ENCODE data around the gene PCSK6.

GRCh38 chr15:101504866-101505609, 15.5 kb upstream of the PCSK6 start:
- TF ChIP-seq, protein P1, sequence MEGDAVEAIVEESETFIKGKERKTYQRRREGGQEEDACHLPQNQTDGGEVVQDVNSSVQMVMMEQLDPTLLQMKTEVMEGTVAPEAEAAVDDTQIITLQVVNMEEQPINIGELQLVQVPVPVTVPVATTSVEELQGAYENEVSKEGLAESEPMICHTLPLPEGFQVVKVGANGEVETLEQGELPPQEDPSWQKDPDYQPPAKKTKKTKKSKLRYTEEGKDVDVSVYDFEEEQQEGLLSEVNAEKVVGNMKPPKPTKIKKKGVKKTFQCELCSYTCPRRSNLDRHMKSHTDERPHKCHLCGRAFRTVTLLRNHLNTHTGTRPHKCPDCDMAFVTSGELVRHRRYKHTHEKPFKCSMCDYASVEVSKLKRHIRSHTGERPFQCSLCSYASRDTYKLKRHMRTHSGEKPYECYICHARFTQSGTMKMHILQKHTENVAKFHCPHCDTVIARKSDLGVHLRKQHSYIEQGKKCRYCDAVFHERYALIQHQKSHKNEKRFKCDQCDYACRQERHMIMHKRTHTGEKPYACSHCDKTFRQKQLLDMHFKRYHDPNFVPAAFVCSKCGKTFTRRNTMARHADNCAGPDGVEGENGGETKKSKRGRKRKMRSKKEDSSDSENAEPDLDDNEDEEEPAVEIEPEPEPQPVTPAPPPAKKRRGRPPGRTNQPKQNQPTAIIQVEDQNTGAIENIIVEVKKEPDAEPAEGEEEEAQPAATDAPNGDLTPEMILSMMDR (IDR thresholded peaks at IDR 0.05), result no peak
- TF ChIP-seq SIN3A (IDR thresholded peaks at IDR 0.05; ENCODE audit: borderline replicate concordance, insufficient read depth, low read depth, low read length), result no peak

Data from Panc1 (cell line).